HTERT RPE-1 (cell line): Measurements from ENCODE around the gene ZBTB21.
"Not testable (repeated sequence)": the region's sequence is repeated elsewhere in the genome, so short reads cannot be mapped to it uniquely, and the experiment has no call there.

Experiments
- in situ Hi-C: fragments of 300-500 bp; cut with MboI; formaldehyde crosslinking; loops from 4 replicates; pipeline ENCODE4 v1.14.3; 2020; ENCODE audit warnings: low sequenced_read_pairs

The ZBTB21 gene

GRCh38 chr21:41954654-41955499, 55.3 kb downstream of the ZBTB21 start:
- in situ Hi-C loops, result no loop called here

GRCh38 chr21:41953831-41954653, 56.1 kb downstream of the ZBTB21 start, which contains the start of gene C2CD2:
TSS of gene C2CD2 (minus strand) at chr21:41954018. CDS start at chr21:41953648, 370 bp downstream.
- in situ Hi-C loops, result no loop called here

- in situ Hi-C loops, result no loop called here
These were observed 56.8 kb downstream of the ZBTB21 start for GRCh38 chr21:41953249-41953830.

GRCh38 chr21:41952568-41953248, 57.5 kb downstream of the ZBTB21 start:
- in situ Hi-C loops, result no loop called here

- in situ Hi-C loops, result no loop called here
These were observed 58.1 kb downstream of the ZBTB21 start for GRCh38 chr21:41951876-41952567.

GRCh38 chr21:41950941-41951351, 59.2 kb downstream of the ZBTB21 start:
- in situ Hi-C loops, result no loop called here

GRCh38 chr21:41949631-41950030, 60.5 kb downstream of the ZBTB21 start:
- in situ Hi-C loops, result not testable (repeated sequence)

GRCh38 chr21:41948901-41949300, 61.3 kb downstream of the ZBTB21 start:
- in situ Hi-C loops, result no loop called here

GRCh38 chr21:41948078-41948895, 61.9 kb downstream of the ZBTB21 start:
- in situ Hi-C loops, result no loop called here

GRCh38 chr21:41945982-41946381, 64.2 kb downstream of the ZBTB21 start:
- in situ Hi-C loops, result no loop called here

GRCh38 chr21:41943851-41944250, 66.3 kb downstream of the ZBTB21 start:
- in situ Hi-C loops, result no loop called here

- in situ Hi-C loops, result no loop called here
These were observed 67.7 kb downstream of the ZBTB21 start for GRCh38 chr21:41942457-41942856.

- in situ Hi-C loops, result no loop called here
These were observed 68.2 kb downstream of the ZBTB21 start for GRCh38 chr21:41941941-41942340.

- in situ Hi-C loops, result no loop called here
These were observed 69.7 kb downstream of the ZBTB21 start for GRCh38 chr21:41940431-41940830.

GRCh38 chr21:41939391-41939790, 70.8 kb downstream of the ZBTB21 start:
- in situ Hi-C loops, result no loop called here
